Tibial nerve (tissue), 4 donors: ENCODE data around the gene LRRC8D. TPM values are rescaled to one million over a fixed set of nuclear protein-coding genes. Genes with fewer than 3 reads are reported as not detected.

ENCODE experiments used
- DNase-seq, 2 donors: peaks; one replicate each; pipeline ENCODE4 v3.0.0-alpha.2; 2019; ENCODE audit warnings: low spot score in 2 of 2
- H3K27ac ChIP-seq, 4 donors: fragments of 200-600 bp; sonication (generic) in 3 of 4; one replicate each; pipeline ENCODE4 v1.5.1; 2017 to 2019; ENCODE audit warnings: mild to moderate bottlenecking in 1 of 4
- H3K27me3 ChIP-seq, 2 donors: fragments of 200-600 bp; sonication (generic) in 1 of 2; one replicate each; pipeline versions ENCODE4 v1.5.1 to v1.6.0; 2017 to 2019
- H3K36me3 ChIP-seq, 3 donors: fragments of 200-600 bp; sonication (generic); one replicate each; pipeline ENCODE4 v1.5.1; 2018 to 2019
- H3K4me1 ChIP-seq, 4 donors: fragments of 200-600 bp; sonication (generic) in 3 of 4; one replicate each; pipeline ENCODE4 v1.5.1; 2017 to 2019
- H3K4me3 ChIP-seq, 4 donors: fragments of 200-600 bp; sonication (generic) in 3 of 4; one replicate each; pipeline ENCODE4 v1.5.1; 2017 to 2019; ENCODE audit warnings: mild to moderate bottlenecking in 1 of 4, moderate library complexity in 1 of 4
- H3K9me3 ChIP-seq, 4 donors: fragments of 200-600 bp; sonication (generic) in 3 of 4; one replicate each; pipeline ENCODE4 v1.5.1; 2017 to 2019
- EP300 ChIP-seq, 2 donors: sonication (generic); formaldehyde crosslinking; IDR thresholded peaks; one replicate each; pipeline ENCODE4 v1.6.1; 2017; ENCODE audit warnings: antibody characterized with exemption in 2 of 2, mild to moderate bottlenecking in 1 of 2
- POLR2A ChIP-seq, 2 donors: fragments of 450-650 bp; IDR thresholded peaks; one replicate each; pipeline ENCODE4 v1.6.1; 2017; ENCODE audit warnings: antibody characterized with exemption in 2 of 2, mild to moderate bottlenecking in 2 of 2, moderate library complexity in 2 of 2
- WGBS, 2 donors: methylation state at CpG; one replicate each; pipeline ENCODE4 v1.1.5; 2018; 5-methylcytosine and 5-hydroxymethylcytosine counted together
- total RNA-seq, 4 donors: library from RNA; depleted of rRNA; stranded (reverse); fragments of >200 nt; gene quantifications; one replicate each; pipeline ENCODE4 v1.1.0, GENCODE V29; 2016
- TF ChIP-seq, protein P1 (sequence below), 5 experiments: fragments of 200-600 bp in 3 of 5; fragments of 450-650 bp in 2 of 5; sonication (generic) in 3 of 5; IDR thresholded peaks; one replicate each; pipeline ENCODE4 v1.5.1; 2016 to 2019; ENCODE audit warnings: antibody characterized with exemption in 5 of 5, mild to moderate bottlenecking in 3 of 5, moderate library complexity in 2 of 5

Gene LRRC8D
- total RNA-seq, 4 donors from 2014 or later = 11.1 to 19.0 (median 15.3) TPM

DNA sequence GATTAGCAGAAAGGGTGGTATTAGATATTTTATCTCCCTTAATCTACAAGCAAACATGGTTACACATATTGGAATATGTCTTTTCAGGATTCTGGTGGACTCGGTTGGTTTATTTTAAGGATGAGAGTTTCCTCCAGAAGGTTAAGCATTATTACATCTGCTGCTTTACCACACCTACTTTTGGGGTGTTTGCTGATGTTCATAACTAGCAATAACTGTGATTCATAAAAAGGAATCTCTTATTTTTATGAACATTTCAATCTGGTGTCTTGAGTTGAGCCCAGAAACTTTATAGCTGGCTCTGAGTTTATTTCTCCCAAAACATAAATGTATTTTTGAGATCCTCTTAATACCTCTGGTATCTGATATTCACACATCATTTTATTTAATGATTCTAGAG is 82.7 kb downstream of the LRRC8D start:
- no peaks in the 10 kb centered on the region for H3K27me3 ChIP-seq
- no peak overlapping the region for H3K4me3 ChIP-seq
- no peak for DNase-seq
- peaks cover 0 to 55% (median 6%) of the 10 kb centered on the region in 4 donors for H3K4me1 ChIP-seq
- no peaks in the 10 kb centered on the region for H3K36me3 ChIP-seq
- no peak for TF ChIP-seq POLR2A (IDR thresholded peaks at IDR 0.05)
- no peak for TF ChIP-seq EP300 (IDR thresholded peaks at IDR 0.05)
- TF ChIP-seq, protein P1, sequence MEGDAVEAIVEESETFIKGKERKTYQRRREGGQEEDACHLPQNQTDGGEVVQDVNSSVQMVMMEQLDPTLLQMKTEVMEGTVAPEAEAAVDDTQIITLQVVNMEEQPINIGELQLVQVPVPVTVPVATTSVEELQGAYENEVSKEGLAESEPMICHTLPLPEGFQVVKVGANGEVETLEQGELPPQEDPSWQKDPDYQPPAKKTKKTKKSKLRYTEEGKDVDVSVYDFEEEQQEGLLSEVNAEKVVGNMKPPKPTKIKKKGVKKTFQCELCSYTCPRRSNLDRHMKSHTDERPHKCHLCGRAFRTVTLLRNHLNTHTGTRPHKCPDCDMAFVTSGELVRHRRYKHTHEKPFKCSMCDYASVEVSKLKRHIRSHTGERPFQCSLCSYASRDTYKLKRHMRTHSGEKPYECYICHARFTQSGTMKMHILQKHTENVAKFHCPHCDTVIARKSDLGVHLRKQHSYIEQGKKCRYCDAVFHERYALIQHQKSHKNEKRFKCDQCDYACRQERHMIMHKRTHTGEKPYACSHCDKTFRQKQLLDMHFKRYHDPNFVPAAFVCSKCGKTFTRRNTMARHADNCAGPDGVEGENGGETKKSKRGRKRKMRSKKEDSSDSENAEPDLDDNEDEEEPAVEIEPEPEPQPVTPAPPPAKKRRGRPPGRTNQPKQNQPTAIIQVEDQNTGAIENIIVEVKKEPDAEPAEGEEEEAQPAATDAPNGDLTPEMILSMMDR (IDR thresholded peaks at IDR 0.05) = no peak
- no peaks in the 10 kb centered on the region for H3K9me3 ChIP-seq
- H3K27ac ChIP-seq = peak overlapping the region in 2 of 4 donors; percentile 26 to 47
- WGBS, 2 donors = 71 to 76% methylated on average over 1 of the region's 1 CpG

GRCh38 chr1:89904219-89904980 is 83.6 kb downstream of the LRRC8D start:
- TF ChIP-seq POLR2A (IDR thresholded peaks at IDR 0.05) (no peak), EP300 (IDR thresholded peaks at IDR 0.05) (no peak)
- TF ChIP-seq, protein P1 (IDR thresholded peaks at IDR 0.05) = no peak
- Histone ChIP-seq H3K36me3 (no peaks in the 10 kb centered on the region), H3K4me1 (peaks cover 0 to 55% (median 9%) of the 10 kb centered on the region in 4 donors), H3K27me3 (no peaks in the 10 kb centered on the region), H3K9me3 (no peaks in the 10 kb centered on the region), H3K4me3 (no peak overlapping the region), H3K27ac (peak overlapping the region in 2 of 4 donors; percentile 26 to 47)
- WGBS, 2 donors = 65 to 68% methylated on average over 6 of the region's 6 CpGs
- DNase-seq = no peak

GRCh38 chr1:89905395-89906058 is 84.7 kb downstream of the LRRC8D start:
- no peaks in the 10 kb centered on the region for H3K9me3 ChIP-seq
- no peaks in the 10 kb centered on the region for H3K27me3 ChIP-seq
- 77 to 90% methylated on average over 5 of the region's 5 CpGs for WGBS, 2 donors
- H3K27ac ChIP-seq = no peak overlapping the region
- no peak for TF ChIP-seq POLR2A (IDR thresholded peaks at IDR 0.05)
- TF ChIP-seq EP300 (IDR thresholded peaks at IDR 0.05) = no peak
- TF ChIP-seq, protein P1 (IDR thresholded peaks at IDR 0.05) = no peak
- H3K36me3 ChIP-seq = no peaks in the 10 kb centered on the region
- H3K4me1 ChIP-seq = peaks cover 0 to 52% (median 9%) of the 10 kb centered on the region in 4 donors
- H3K4me3 ChIP-seq = no peak overlapping the region
- DNase-seq = no peak

GRCh38 chr1:89906088-89906487 is 85.3 kb downstream of the LRRC8D start:
- TF ChIP-seq, protein P1 (IDR thresholded peaks at IDR 0.05) = no peak
- TF ChIP-seq POLR2A (IDR thresholded peaks at IDR 0.05) (no peak), EP300 (IDR thresholded peaks at IDR 0.05) (no peak)
- no peak for DNase-seq
- Histone ChIP-seq H3K4me1 (peaks cover 0 to 52% (median 9%) of the 10 kb centered on the region in 4 donors), H3K36me3 (no peaks in the 10 kb centered on the region), H3K27ac (peak overlapping the region in 1 of 4 donors; percentile 53), H3K9me3 (no peaks in the 10 kb centered on the region), H3K27me3 (no peaks in the 10 kb centered on the region), H3K4me3 (no peak overlapping the region)
- WGBS, 2 donors = 86 to 88% methylated on average over 5 of the region's 5 CpGs

DNA sequence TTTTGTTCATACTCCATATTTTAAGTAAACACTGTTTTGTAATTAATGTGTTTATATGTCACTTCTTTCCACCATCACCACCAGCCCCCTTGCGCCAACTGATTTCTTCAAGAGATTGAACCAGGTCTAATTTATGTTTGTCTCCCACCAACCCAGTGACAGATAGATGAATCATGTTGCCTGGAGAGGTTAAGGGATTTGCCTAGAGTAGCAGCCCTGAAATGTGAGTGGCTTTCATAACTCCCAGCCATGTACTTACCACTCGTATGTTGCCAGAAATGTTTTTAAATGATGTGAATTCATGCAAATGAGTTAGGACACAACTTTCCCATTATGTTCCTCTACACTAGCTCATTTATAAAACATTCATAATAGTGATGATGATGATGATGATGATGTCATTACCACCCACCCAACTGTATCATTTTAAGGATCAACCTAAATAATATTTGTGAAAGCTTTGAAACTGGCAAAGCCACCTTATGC is 86.9 kb downstream of the LRRC8D start:
- Histone ChIP-seq H3K27me3 (no peaks in the 10 kb centered on the region), H3K9me3 (no peaks in the 10 kb centered on the region), H3K36me3 (no peaks in the 10 kb centered on the region), H3K27ac (peak overlapping the region in 1 of 4 donors; percentile 53), H3K4me3 (no peak overlapping the region), H3K4me1 (peaks cover 0 to 50% (median 9%) of the 10 kb centered on the region in 4 donors)
- DNase-seq = no peak
- WGBS, 2 donors = 67 to 79% methylated on average over 2 of the region's 2 CpGs
- no peak for TF ChIP-seq POLR2A (IDR thresholded peaks at IDR 0.05)
- TF ChIP-seq EP300 (IDR thresholded peaks at IDR 0.05) = no peak
- TF ChIP-seq, protein P1 (IDR thresholded peaks at IDR 0.05) = no peak
